PC-9 (cell line): ENCODE results near the gene BRD9. TPM values are rescaled to one million over a fixed set of nuclear protein-coding genes. Genes with fewer than 3 reads are reported as not detected.

Experiments
- BruUV-seq: library from RNA; stranded (reverse); fragments of 400-500 nt; replicated peaks from 2 replicates; lab custom pipeline; 2021; lab: Mats Ljungman, UMichigan
- CTCF ChIA-PET: fragments of 300-600 bp; sonication (Branson Sonifier 250); formaldehyde crosslinking; loops from one replicate; lab custom pipeline; 2022; ENCODE audit warnings: antibody characterized with exemption; lab: Charles Lee
- POLR2A ChIA-PET: fragments of 300-600 bp; sonication (Branson Sonifier 250); formaldehyde crosslinking; loops from one replicate; lab custom pipeline; 2022; ENCODE audit warnings: antibody characterized with exemption; ENCODE audit not compliant: unreplicated experiment; lab: Charles Lee
- DNase-seq, 2 experiments: peaks; one replicate each; pipeline versions ENCODE4 v3.0.0 to v3.0.0-alpha.2; 2015 to 2022; ENCODE audit warnings: mixed read lengths in 1 of 2
- H2AFZ ChIP-seq: fragments of 200-600 bp; sonication (generic); 2 replicates; pipeline ENCODE4 v1.8.1; 2017; ENCODE audit warnings: antibody characterized with exemption
- H3F3A ChIP-seq: fragments of 200-600 bp; sonication (generic); 2 replicates; pipeline ENCODE4 v1.8.1; 2017; ENCODE audit warnings: antibody characterized with exemption, mild to moderate bottlenecking, low read depth; ENCODE audit not compliant: insufficient read depth
- H3K27ac ChIP-seq: fragments of 200-600 bp; sonication (generic); 2 replicates; pipeline ENCODE4 v1.6.1; 2016; ENCODE audit warnings: mixed run types
- H3K27me3 ChIP-seq: fragments of 200-600 bp; sonication (generic); 2 replicates; pipeline ENCODE4 v1.6.1; 2016; ENCODE audit warnings: low read depth, mixed run types; ENCODE audit not compliant: insufficient read depth
- H3K36me3 ChIP-seq: fragments of 200-600 bp; sonication (generic); 2 replicates; pipeline ENCODE4 v1.6.1; 2016; ENCODE audit warnings: low read depth, mixed run types
- H3K4me1 ChIP-seq: fragments of 200-600 bp; sonication (generic); replicated peaks from 2 replicates; pipeline ENCODE4 v1.6.1; 2016; ENCODE audit warnings: mixed run types; ENCODE audit not compliant: insufficient read depth
- H3K4me2 ChIP-seq: fragments of 200-600 bp; sonication (generic); 2 replicates; pipeline ENCODE4 v1.6.1; 2017; ENCODE audit warnings: mixed run types
- H3K4me3 ChIP-seq: fragments of 200-600 bp; sonication (generic); 2 replicates; pipeline ENCODE4 v1.6.1; 2016; ENCODE audit warnings: mixed run types
- H3K79me2 ChIP-seq: fragments of 200-600 bp; sonication (generic); 2 replicates; pipeline ENCODE4 v1.6.1; 2017; ENCODE audit warnings: low read depth, mixed run types
- H3K9me2 ChIP-seq: fragments of 200-600 bp; sonication (generic); 2 replicates; pipeline ENCODE4 v1.8.1; 2017; ENCODE audit warnings: mild to moderate bottlenecking; ENCODE audit not compliant: insufficient read depth
- H3K9me3 ChIP-seq: fragments of 200-600 bp; sonication (generic); 2 replicates; pipeline ENCODE4 v1.8.1; 2016; ENCODE audit warnings: low read depth; ENCODE audit not compliant: insufficient read depth
- H4K20me1 ChIP-seq: fragments of 200-600 bp; sonication (generic); 2 replicates; pipeline ENCODE4 v1.8.1; 2017; ENCODE audit not compliant: insufficient read depth
- CTCF ChIP-seq: fragments of 200-600 bp; sonication (generic); conservative IDR thresholded peaks from 2 replicates; pipeline ENCODE4 v1.6.1; 2017; ENCODE audit warnings: mixed run types, antibody characterized with exemption, mild to moderate bottlenecking, moderate library complexity
- EZH2 ChIP-seq: fragments of 200-600 bp; sonication (generic); IDR thresholded peaks from 2 replicates; pipeline ENCODE4 v1.8.0; 2017; ENCODE audit warnings: antibody characterized with exemption, low read depth
- intact Hi-C: fragments of 100-400 bp; cut with micrococcal nuclease; formaldehyde crosslinking; loops from one replicate; pipeline ENCODE4 v1.10.0; 2022; ENCODE audit not compliant: unreplicated experiment
- total RNA-seq: library from RNA; stranded (reverse); gene quantifications from 2 replicates; pipeline ENCODE4 v1.2.3, GENCODE V29; 2021

BRD9 gene
- total RNA-seq, 1 experiment from 2014 or later = 102 TPM

GRCh38 chr5:863244-863805 lies 29.3 kb downstream of the BRD9 start:
- no peaks in the 10 kb centered on the region for H3K4me1 ChIP-seq
- TF ChIP-seq CTCF = peak; percentile 11; the same call in 1 of the 2 replicates
- TF ChIP-seq EZH2 = no peak
- CTCF ChIA-PET = no interaction called here
- no peaks in the 10 kb centered on the region for H3K79me2 ChIP-seq
- H2AFZ ChIP-seq = no peak overlapping the region
- peaks cover 10% of the 10 kb centered on the region; the same call in 1 of the 2 replicates for H3K36me3 ChIP-seq
- no peak overlapping the region for H3K27ac ChIP-seq
- H4K20me1 ChIP-seq = peaks cover 32% of the 10 kb centered on the region
- intact Hi-C loops = no loop called here
- H3F3A ChIP-seq = no peaks in the 10 kb centered on the region; the same call in 1 of the 2 replicates
- no peaks in the 10 kb centered on the region for H3K27me3 ChIP-seq
- no peak overlapping the region for H3K4me3 ChIP-seq
- H3K4me2 ChIP-seq = no peak overlapping the region
- H3K9me2 ChIP-seq = no peaks in the 10 kb centered on the region
- no peak for DNase-seq
- no TSS peak for BruUV-seq
- H3K9me3 ChIP-seq = no peaks in the 10 kb centered on the region
- POLR2A ChIA-PET = interaction anchor here (0.6 to 0.8 kb wide), 2 partner anchors 27 to 361 kb away, joined by 3 to 5 read pairs; no protein-coding TSS in a partner anchor

DNA sequence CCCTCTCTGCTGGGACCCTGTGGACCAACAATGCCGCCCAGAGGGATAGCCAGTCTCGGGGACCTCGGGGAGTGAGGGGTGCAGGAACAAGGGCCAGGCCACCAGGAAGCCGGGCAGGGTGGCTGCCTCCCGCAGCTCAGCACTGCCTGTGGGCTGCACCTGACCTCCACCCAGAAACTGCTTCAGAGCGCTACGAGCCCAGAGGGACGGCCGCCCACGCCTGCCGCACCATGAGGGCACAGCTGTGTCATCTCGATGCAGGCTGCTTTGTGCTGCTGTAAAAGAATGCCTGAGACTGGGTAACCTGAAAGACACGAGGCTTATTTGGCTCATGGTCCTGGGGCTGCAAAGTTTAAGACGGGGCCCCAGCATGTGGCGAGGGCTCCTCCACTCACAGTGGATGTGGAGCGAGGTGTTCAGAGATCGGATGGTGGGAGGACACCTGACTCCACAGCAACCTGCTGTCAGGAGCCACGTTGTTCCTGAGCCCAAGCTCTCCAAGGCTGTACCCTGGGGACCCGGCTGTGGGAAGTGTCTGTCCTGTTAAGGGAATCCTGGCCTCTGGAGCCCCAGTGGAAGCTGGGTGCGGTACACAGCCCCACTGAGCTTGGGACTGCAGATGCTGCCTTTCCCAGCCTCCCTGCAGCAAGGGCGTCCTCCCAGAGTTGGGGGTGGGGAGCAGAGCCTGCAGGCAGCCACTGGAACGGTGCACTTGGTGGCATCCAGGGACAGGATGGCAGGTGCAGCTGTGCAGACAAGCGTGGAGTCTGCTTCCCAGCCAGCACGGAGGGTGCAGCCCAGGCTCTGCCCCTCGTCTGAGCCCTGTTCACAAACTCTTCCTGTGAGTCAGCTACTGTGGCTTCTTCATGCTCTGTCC lies 30.0 kb downstream of the BRD9 start:
- H3K36me3 ChIP-seq = 0 out of 2 replicates have a peak, but pooled peaks cover 3% of the 10 kb centered on the region
- H4K20me1 ChIP-seq = peaks cover 34% of the 10 kb centered on the region
- no peaks in the 10 kb centered on the region for H3K27me3 ChIP-seq
- BruUV-seq = no TSS peak
- intact Hi-C loops = no loop called here
- H3K79me2 ChIP-seq = no peaks in the 10 kb centered on the region
- H3K9me2 ChIP-seq = no peaks in the 10 kb centered on the region
- H3F3A ChIP-seq = no peaks in the 10 kb centered on the region; the same call in 1 of the 2 replicates
- H2AFZ ChIP-seq = no peak overlapping the region
- H3K4me1 ChIP-seq = no peaks in the 10 kb centered on the region
- H3K4me3 ChIP-seq = no peak overlapping the region
- ChIA-PET CTCF (no interaction called here), POLR2A (interaction anchor here (0.8 kb wide), 1 partner anchor 360 kb away, joined by 5 read pairs; no protein-coding TSS in a partner anchor)
- H3K4me2 ChIP-seq = no peak overlapping the region
- TF ChIP-seq EZH2 (no peak), CTCF (no peak)
- DNase-seq = no peak
- no peak overlapping the region for H3K27ac ChIP-seq
- H3K9me3 ChIP-seq = no peaks in the 10 kb centered on the region

DNA sequence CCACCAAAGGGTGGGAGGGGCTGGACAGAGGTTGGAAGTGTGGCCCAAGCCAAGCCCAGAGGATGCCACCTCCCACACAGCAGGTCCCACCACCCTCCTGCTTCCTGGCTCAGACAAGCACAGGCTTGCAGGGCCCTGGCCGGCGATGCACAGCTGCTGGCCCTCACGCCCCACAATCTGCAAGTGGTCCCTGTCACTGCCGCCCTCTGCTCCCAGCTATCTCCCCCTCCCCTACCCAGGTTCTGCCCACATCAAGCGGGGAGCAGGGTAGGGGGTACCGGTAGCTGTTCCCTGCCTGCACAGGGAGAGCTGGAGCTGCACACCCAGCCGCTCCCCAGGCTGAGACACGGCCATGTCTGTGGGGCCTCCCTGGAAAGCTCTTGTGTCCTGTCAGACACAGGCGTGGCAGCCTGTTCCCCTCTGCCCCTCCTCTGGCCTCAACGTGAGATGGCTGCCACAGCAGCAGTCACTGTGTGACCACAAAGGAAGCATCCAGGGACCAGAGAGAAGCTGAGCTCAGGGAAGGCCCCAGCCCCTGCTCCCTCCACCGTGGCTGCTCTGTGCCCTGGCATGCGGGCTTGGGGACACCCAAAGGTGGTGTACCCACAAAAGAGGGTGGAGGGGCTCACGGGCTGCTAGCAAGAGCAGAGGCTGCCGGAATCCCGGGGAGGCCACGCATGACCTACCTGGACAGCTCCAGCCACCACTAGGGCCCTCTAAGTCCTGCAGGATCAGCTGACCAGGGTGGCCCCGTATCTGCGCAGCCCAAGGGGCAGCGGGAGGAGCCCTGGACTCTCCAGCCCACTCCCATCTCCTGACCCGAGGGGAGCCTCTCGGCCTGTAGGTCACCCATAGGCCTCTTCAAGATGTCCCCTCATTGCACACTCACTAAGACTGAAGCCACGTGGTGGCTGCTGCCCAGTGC lies 30.9 kb downstream of the BRD9 start:
- no peak for TF ChIP-seq CTCF
- POLR2A ChIA-PET = no interaction called here
- no peak overlapping the region for H3K4me2 ChIP-seq

More for the DNA sequence above, 30.9 kb downstream of the BRD9 start:
- Histone ChIP-seq H3K36me3 (no peaks in the 10 kb centered on the region), H3K27me3 (no peaks in the 10 kb centered on the region), H3K4me1 (no peaks in the 10 kb centered on the region), H3K9me3 (no peaks in the 10 kb centered on the region), H3K9me2 (no peaks in the 10 kb centered on the region), H2AFZ (no peak overlapping the region), H4K20me1 (peaks cover 32% of the 10 kb centered on the region), H3K4me3 (no peak overlapping the region), H3K79me2 (no peaks in the 10 kb centered on the region), H3F3A (peaks cover 1% of the 10 kb centered on the region; the same call in 1 of the 2 replicates), H3K27ac (no peak overlapping the region)
- no TSS peak for BruUV-seq
- intact Hi-C loops = no loop called here
- DNase-seq = no peak
- CTCF ChIA-PET = interaction anchor here (0.6 kb wide), 1 partner anchor 464 kb away, joined by 4 read pairs; no protein-coding TSS in a partner anchor
